Panc1 (cell line): Measurements from ENCODE around the gene CACNA1C. TPM values are rescaled to one million over a fixed set of nuclear protein-coding genes. Genes with fewer than 3 reads are reported as not detected.

ENCODE experiments used
- ATAC-seq: fragments of 200-7000 bp; cut with Tn5 transposase; 2 replicates; pipeline ENCODE4 v1.9.1; 2020; ENCODE audit warnings: mild to moderate bottlenecking, moderate library complexity
- BruUV-seq: library from RNA; stranded (reverse); fragments of 400-500 nt; replicated peaks from 2 replicates; lab custom pipeline; 2021; lab: Mats Ljungman, UMichigan
- CTCF ChIA-PET: fragments of 300-600 bp; sonication (Branson Sonifier 250); formaldehyde crosslinking; loops from one replicate; lab custom pipeline; 2022; ENCODE audit warnings: antibody characterized with exemption; lab: Charles Lee
- POLR2A ChIA-PET: fragments of 300-600 bp; sonication (Branson Sonifier 250); formaldehyde crosslinking; loops from one replicate; lab custom pipeline; 2022; ENCODE audit warnings: antibody characterized with exemption; lab: Charles Lee
- DNase-seq: peaks from one replicate; pipeline ENCODE4 v3.0.0-alpha.2; 2010; ENCODE audit warnings: low read depth, low spot score
- H3K27ac ChIP-seq: 2 replicates; pipeline ENCODE4 v1.5.1; 2011; ENCODE audit warnings: mild to moderate bottlenecking, low read length, inconsistent platforms
- H3K27me3 ChIP-seq: fragments of 200-500 bp; sonication (Bioruptor generic); 2 replicates; pipeline ENCODE4 v1.6.0; 2014; ENCODE audit warnings: low read length, inconsistent platforms; ENCODE audit not compliant: control insufficient read depth, insufficient read depth
- H3K36me3 ChIP-seq: fragments of 200-500 bp; sonication (Bioruptor generic); 2 replicates; pipeline ENCODE4 v1.5.1; 2014; ENCODE audit warnings: inconsistent platforms, mild to moderate bottlenecking, low read length, moderate library complexity; ENCODE audit not compliant: control insufficient read depth, insufficient read depth
- H3K4me1 ChIP-seq: 2 replicates; pipeline ENCODE4 v1.5.1; 2011; ENCODE audit warnings: inconsistent platforms, mild to moderate bottlenecking, low read length, moderate library complexity; ENCODE audit not compliant: control insufficient read depth, insufficient read depth
- H3K4me3 ChIP-seq, 2 experiments: 2 replicates each; pipeline ENCODE4 v1.5.1; 2011 to 2012; ENCODE audit warnings: low read depth in 2 of 2, low read length in 2 of 2, mild to moderate bottlenecking in 2 of 2, inconsistent platforms in 1 of 2, moderate library complexity in 1 of 2
- H3K9me3 ChIP-seq: fragments of 200-500 bp; sonication (Bioruptor generic); 2 replicates; pipeline ENCODE4 v1.5.1; 2014; ENCODE audit warnings: low read depth, mild to moderate bottlenecking, inconsistent platforms, low read length, moderate library complexity; ENCODE audit not compliant: control insufficient read depth, insufficient read depth
- CTCF ChIP-seq: fragments of 450-650 bp; IDR thresholded peaks from 2 replicates; pipeline ENCODE4 v1.5.1; 2017; ENCODE audit warnings: mild to moderate bottlenecking
- POLR2AphosphoS5 ChIP-seq: IDR thresholded peaks from 2 replicates; pipeline ENCODE4 v1.6.1; 2012; ENCODE audit warnings: mild to moderate bottlenecking, low read depth, low read length, moderate library complexity
- REST ChIP-seq, 2 experiments: IDR thresholded peaks; 2 replicates each; pipeline ENCODE4 v1.6.1; 2011 to 2012; ENCODE audit warnings: low read depth in 2 of 2, control low read depth in 1 of 2, low read length in 1 of 2, mild to moderate bottlenecking in 1 of 2, moderate library complexity in 1 of 2; ENCODE audit not compliant: insufficient read depth in 1 of 2
- SIN3A ChIP-seq: IDR thresholded peaks from 2 replicates; pipeline ENCODE4 v1.6.1; 2012; ENCODE audit warnings: low read depth, mild to moderate bottlenecking, low read length, moderate library complexity, borderline replicate concordance; ENCODE audit not compliant: insufficient read depth
- TCF7L2 ChIP-seq: IDR thresholded peaks from 2 replicates; pipeline ENCODE4 v1.6.1; 2011; ENCODE audit warnings: mild to moderate bottlenecking, low read depth, low read length, inconsistent platforms
- in situ Hi-C: cut with HindIII; loops from 2 replicates; pipeline ENCODE4 v1.10.0; 2016; ENCODE audit warnings: low sequenced_read_pairs, low pct_unique_long_range_greater_than_20kb
- intact Hi-C: fragments of 100-400 bp; cut with micrococcal nuclease; formaldehyde crosslinking; loops from one replicate; pipeline ENCODE4 v1.10.0; 2022; ENCODE audit not compliant: unreplicated experiment
- total RNA-seq: library from RNA; stranded (reverse); gene quantifications from one replicate; pipeline ENCODE4 v1.2.1, GENCODE V29; 2021; ENCODE audit not compliant: unreplicated experiment

CACNA1C gene
- total RNA-seq, 1 experiment from 2014 or later: 0.03 TPM

- ChIA-PET CTCF (no interaction called here), POLR2A (no interaction called here)
- H3K36me3 ChIP-seq: no peaks in the 10 kb centered on the region
- TF ChIP-seq POLR2AphosphoS5 (no peak), CTCF (no peak), REST (IDR thresholded peaks at IDR 0.05; ENCODE audit: insufficient read depth in 1 of 2, low read depth in 2 of 2, low read length in 1 of 2) (no peak), TCF7L2 (no peak), SIN3A (no peak)
- H3K27me3 ChIP-seq: peaks cover 2% of the 10 kb centered on the region; the same call in 1 of the 2 replicates
- no peaks in the 10 kb centered on the region for H3K4me1 ChIP-seq
- in situ Hi-C loops: no loop called here
- H3K9me3 ChIP-seq: no peaks in the 10 kb centered on the region
- BruUV-seq: no TSS peak
- no peak for DNase-seq
- no peak overlapping the region for H3K27ac ChIP-seq
- no peak for ATAC-seq
- intact Hi-C loops: no loop called here
- H3K4me3 ChIP-seq: no peak overlapping the region
These were observed 326.1 kb downstream of the CACNA1C start for GRCh38 chr12:2378835-2379330.

GRCh38 chr12:2380946-2381345 lies 328.2 kb downstream of the CACNA1C start:
- Histone ChIP-seq H3K4me1 (no peaks in the 10 kb centered on the region), H3K36me3 (no peaks in the 10 kb centered on the region), H3K4me3 (no peak overlapping the region), H3K9me3 (no peaks in the 10 kb centered on the region), H3K27ac (no peak overlapping the region), H3K27me3 (no peaks in the 10 kb centered on the region; the same call in 1 of the 2 replicates)
- intact Hi-C loops (no loop called here), in situ Hi-C loops (no loop called here)
- POLR2A ChIA-PET: no interaction called here
- CTCF ChIA-PET: no interaction called here
- DNase-seq: no peak
- no peak for ATAC-seq
- TF ChIP-seq CTCF: no peak
- TF ChIP-seq POLR2AphosphoS5: no peak
- TF ChIP-seq SIN3A: no peak
- TF ChIP-seq REST (IDR thresholded peaks at IDR 0.05; ENCODE audit: insufficient read depth in 1 of 2, low read depth in 2 of 2, low read length in 1 of 2): no peak
- no peak for TF ChIP-seq TCF7L2
- BruUV-seq: no TSS peak
